Thoracic aorta (tissue), 2 donors: ENCODE measurements around the gene TMEM238L. TPM values are rescaled to one million over a fixed set of nuclear protein-coding genes. Genes with fewer than 3 reads are reported as not detected.
"Not testable (repeated sequence)": the region's sequence is repeated elsewhere in the genome, so short reads cannot be mapped to it uniquely, and the experiment has no call there.

Experiments used
- ATAC-seq: fragments of 150-250 bp; one replicate; pipeline ENCODE4 v1.8.0; 2017; ENCODE audit warnings: low read depth; ENCODE audit not compliant: insufficient number of reproducible peaks, low FRiP score
- DNase-seq: peaks from one replicate; pipeline ENCODE4 v3.0.0-alpha.2; 2020; ENCODE audit warnings: low spot score
- H3K27ac ChIP-seq, 2 donors: fragments of 200-600 bp; sonication (generic); 1 replicate in 1 of 2; 2 replicates in 1 of 2; pipeline ENCODE4 v1.5.1; 2016; ENCODE audit warnings: mild to moderate bottlenecking in 2 of 2, moderate library complexity in 2 of 2
- H3K27me3 ChIP-seq: fragments of 200-600 bp; sonication (generic); replicated peaks from 2 replicates; pipeline ENCODE4 v1.6.0; 2016; ENCODE audit warnings: mild to moderate bottlenecking; ENCODE audit not compliant: insufficient read depth
- H3K36me3 ChIP-seq: fragments of 200-600 bp; sonication (generic); one replicate; pipeline ENCODE4 v1.5.1; 2016
- H3K4me1 ChIP-seq, 2 donors: fragments of 200-600 bp; sonication (generic); 1 replicate in 1 of 2; 2 replicates in 1 of 2; pipeline versions ENCODE4 v1.5.1 to v1.6.0; 2016; ENCODE audit warnings: low read depth in 2 of 2, mild to moderate bottlenecking in 1 of 2; ENCODE audit not compliant: control insufficient read depth in 1 of 2
- H3K4me3 ChIP-seq: fragments of 200-600 bp; sonication (generic); 2 replicates; pipeline ENCODE4 v1.5.1; 2016; ENCODE audit warnings: mild to moderate bottlenecking
- H3K9me3 ChIP-seq: fragments of 200-600 bp; sonication (generic); 2 replicates; pipeline ENCODE4 v1.5.1; 2016
- CTCF ChIP-seq: fragments of 200-600 bp; sonication (generic); IDR thresholded peaks from one replicate; pipeline ENCODE4 v1.5.1; 2019; ENCODE audit warnings: antibody characterized with exemption
- total RNA-seq, 2 donors: library from RNA; depleted of rRNA; stranded (reverse); fragments of >200 nt; gene quantifications; one replicate each; pipeline versions ENCODE4 v1.1.0 to v1.2.3, GENCODE V29; 2016

The TMEM238L gene
- total RNA-seq: not detected

GRCh38 chr17:10803830-10804475 lies at the start of gene TMEM238L:
TSS of gene TMEM238L (minus strand) at chr17:10804099. CDS start at chr17:10803963, 136 bp downstream.
- H3K27ac ChIP-seq: no peak within 1 kb of the TSS
- no peak for DNase-seq
- TF ChIP-seq CTCF: no peak
- no peak within 1 kb of the TSS for H3K4me3 ChIP-seq
- H3K36me3 ChIP-seq: no peaks in the 10 kb centered on the region
- no peak for ATAC-seq
- no peaks in the 10 kb centered on the region for H3K4me1 ChIP-seq
- H3K9me3 ChIP-seq: no peaks in the 10 kb centered on the region
- no peaks in the 10 kb centered on the region for H3K27me3 ChIP-seq

GRCh38 chr17:10846636-10847035 lies 42.7 kb upstream of the TMEM238L start:
- H3K4me1 ChIP-seq, ATAC-seq, H3K27ac ChIP-seq, H3K27me3 ChIP-seq, H3K4me3 ChIP-seq, H3K9me3 ChIP-seq, DNase-seq, H3K36me3 ChIP-seq: not testable (repeated sequence)

- peaks cover 0 to 5% of the 10 kb centered on the region in 2 donors for H3K4me1 ChIP-seq
- H3K4me3 ChIP-seq: peak overlapping the region; percentile 70
- H3K36me3 ChIP-seq: no peaks in the 10 kb centered on the region
- H3K27ac ChIP-seq: no peak overlapping the region
- no peaks in the 10 kb centered on the region for H3K27me3 ChIP-seq
- no peak for DNase-seq
- no peak for ATAC-seq
- no peak for TF ChIP-seq CTCF
- no peaks in the 10 kb centered on the region for H3K9me3 ChIP-seq
These were observed 41.5 kb upstream of the TMEM238L start for GRCh38 chr17:10845388-10845751.

GRCh38 chr17:10844621-10845387 lies 40.9 kb upstream of the TMEM238L start:
- ATAC-seq (no peak), DNase-seq (peak; percentile 18)
- H3K4me3 ChIP-seq: peak overlapping the region; percentile 70
- no peak overlapping the region for H3K27ac ChIP-seq
- TF ChIP-seq CTCF: peak; percentile 96
- no peaks in the 10 kb centered on the region for H3K27me3 ChIP-seq
- no peaks in the 10 kb centered on the region for H3K36me3 ChIP-seq
- H3K4me1 ChIP-seq: peaks cover 0 to 5% of the 10 kb centered on the region in 2 donors
- H3K9me3 ChIP-seq: no peaks in the 10 kb centered on the region

- no peaks in the 10 kb centered on the region for H3K9me3 ChIP-seq
- no peak for TF ChIP-seq CTCF
- H3K27me3 ChIP-seq: no peaks in the 10 kb centered on the region
- DNase-seq (no peak), ATAC-seq (no peak)
- H3K27ac ChIP-seq: no peak overlapping the region
- peaks cover 0 to 5% of the 10 kb centered on the region in 2 donors for H3K4me1 ChIP-seq
- H3K4me3 ChIP-seq: no peak overlapping the region
- H3K36me3 ChIP-seq: no peaks in the 10 kb centered on the region
These were observed 39.9 kb upstream of the TMEM238L start for GRCh38 chr17:10843811-10844210.
